ENCODE data around the gene MYO1D. TPM values are rescaled to one million over a fixed set of nuclear protein-coding genes. Genes with fewer than 3 reads are reported as not detected.

The MYO1D gene
- total and polyA plus RNA-seq, 8 donors = 11.6 to 727 (median 73.4) TPM

GRCh38 chr17:32629563-32630190 lies 247.2 kb downstream of the MYO1D start:
- peaks cover 0 to 5% (median 2%) of the 10 kb centered on the region in 4 donors for H3K36me3 ChIP-seq
- H3K4me1 ChIP-seq = peaks cover 0 to 11% (median 0%) of the 10 kb centered on the region in 4 donors
- no peak for DNase-seq
- no peak overlapping the region for H3K27ac ChIP-seq
- intact Hi-C loops (cut with DNase I; ENCODE audit: low total_unique reads) = no loop called here
- no peaks in the 10 kb centered on the region for H3K9me3 ChIP-seq
- H3K4me3 ChIP-seq = no peak overlapping the region
- H3K27me3 ChIP-seq = no peaks in the 10 kb centered on the region
- TF ChIP-seq POLR2AphosphoS5 (IDR thresholded peaks at IDR 0.05) (no peak), CTCF (IDR thresholded peaks at IDR 0.05) (no peak), POLR2A (IDR thresholded peaks at IDR 0.05) (no peak)
- 91 to 95% (median 93%) methylated on average over 11 of the region's 11 CpGs for WGBS, 5 donors

GRCh38 chr17:32628271-32629044 lies 248.5 kb downstream of the MYO1D start:
- intact Hi-C loops (cut with DNase I; ENCODE audit: low total_unique reads) = no loop called here
- no peak overlapping the region for H3K4me3 ChIP-seq
- TF ChIP-seq POLR2A (IDR thresholded peaks at IDR 0.05) (no peak), POLR2AphosphoS5 (IDR thresholded peaks at IDR 0.05) (no peak), EP300 (IDR thresholded peaks at IDR 0.05) (no peak), CTCF (IDR thresholded peaks at IDR 0.05) (no peak)
- no peak overlapping the region for H3K27ac ChIP-seq
- 66 to 80% (median 75%) methylated on average over 4 of the region's 4 CpGs for WGBS, 5 donors
- no peaks in the 10 kb centered on the region for H3K27me3 ChIP-seq
- H3K4me1 ChIP-seq = peaks cover 0 to 11% (median 0%) of the 10 kb centered on the region in 4 donors
- DNase-seq = no peak
- H3K36me3 ChIP-seq = peaks cover 0 to 4% (median 0%) of the 10 kb centered on the region in 4 donors
- H3K9me3 ChIP-seq = no peaks in the 10 kb centered on the region

- Histone ChIP-seq H3K9me3 (no peaks in the 10 kb centered on the region), H3K27ac (no peak overlapping the region), H3K4me1 (peaks cover 0 to 11% (median 0%) of the 10 kb centered on the region in 4 donors), H3K36me3 (peaks cover 0 to 4% (median 0%) of the 10 kb centered on the region in 4 donors), H3K27me3 (no peaks in the 10 kb centered on the region), H3K4me3 (no peak overlapping the region)
- 68 to 77% (median 73%) methylated on average over 15 of the region's 15 CpGs for WGBS, 5 donors
- intact Hi-C loops (cut with DNase I; ENCODE audit: low total_unique reads) = no loop called here
- peak in 1 of 2 donors; percentile 71 for DNase-seq
- no peak for TF ChIP-seq POLR2A (IDR thresholded peaks at IDR 0.05)
- no peak for TF ChIP-seq POLR2AphosphoS5 (IDR thresholded peaks at IDR 0.05)
- no peak for TF ChIP-seq CTCF (IDR thresholded peaks at IDR 0.05)
- TF ChIP-seq EP300 (IDR thresholded peaks at IDR 0.05) = no peak
These were observed 249.5 kb downstream of the MYO1D start for GRCh38 chr17:32627239-32627996.

- intact Hi-C loops (cut with DNase I; ENCODE audit: low total_unique reads) = no loop called here
- Histone ChIP-seq H3K4me1 (peaks cover 0 to 11% (median 0%) of the 10 kb centered on the region in 4 donors), H3K27ac (no peak overlapping the region), H3K27me3 (no peaks in the 10 kb centered on the region), H3K4me3 (no peak overlapping the region), H3K36me3 (peaks cover 0 to 3% (median 0%) of the 10 kb centered on the region in 4 donors), H3K9me3 (no peaks in the 10 kb centered on the region)
- 21 to 35% (median 26%) methylated on average over 6 of the region's 6 CpGs for WGBS, 5 donors
- TF ChIP-seq POLR2AphosphoS5 (IDR thresholded peaks at IDR 0.05) = no peak
- TF ChIP-seq EP300 (IDR thresholded peaks at IDR 0.05) = no peak
- TF ChIP-seq POLR2A (IDR thresholded peaks at IDR 0.05) = no peak
- TF ChIP-seq CTCF (IDR thresholded peaks at IDR 0.05) = no peak
- no peak for DNase-seq
These were observed 250.5 kb downstream of the MYO1D start for GRCh38 chr17:32626379-32626791.
